CD1c-positive myeloid dendritic cell (primary cell): ENCODE results near the gene MRPL40.

Experiments used
- DNase-seq: peaks from one replicate; pipeline ENCODE4 v3.0.0-alpha.2; 2016; ENCODE audit errors: extremely low spot score

MRPL40 gene

GRCh38 chr22:19461506-19461905, 29.2 kb downstream of the MRPL40 start:
- no peak for DNase-seq

- DNase-seq = no peak
Observed at GRCh38 chr22:19463008-19463407, 30.7 kb downstream of the MRPL40 start.

GRCh38 chr22:19463491-19464469, 31.4 kb downstream of the MRPL40 start:
- no peak for DNase-seq

- no peak for DNase-seq
Observed at GRCh38 chr22:19464546-19464945, 32.2 kb downstream of the MRPL40 start.

- no peak for DNase-seq
Observed at GRCh38 chr22:19464975-19465374, 32.6 kb downstream of the MRPL40 start.

GRCh38 chr22:19466126-19466716, 33.9 kb downstream of the MRPL40 start:
- no peak for DNase-seq

GRCh38 chr22:19466848-19467752, 34.8 kb downstream of the MRPL40 start:
- DNase-seq = no peak

- DNase-seq = no peak
Observed at GRCh38 chr22:19467912-19468311, 35.6 kb downstream of the MRPL40 start.

GRCh38 chr22:19469421-19469820, 37.1 kb downstream of the MRPL40 start:
- DNase-seq = no peak

GRCh38 chr22:19470010-19470409, 37.7 kb downstream of the MRPL40 start:
- no peak for DNase-seq

GRCh38 chr22:19471572-19471971, 39.2 kb downstream of the MRPL40 start:
- DNase-seq = no peak

GRCh38 chr22:19472233-19472632, 39.9 kb downstream of the MRPL40 start:
- no peak for DNase-seq

- no peak for DNase-seq
Observed at GRCh38 chr22:19473578-19473977, 41.2 kb downstream of the MRPL40 start.

- DNase-seq = no peak
Observed at GRCh38 chr22:19476023-19476422, 43.7 kb downstream of the MRPL40 start.

GRCh38 chr22:19477321-19478044, 45.1 kb downstream of the MRPL40 start:
- DNase-seq = peak; percentile 2

GRCh38 chr22:19478045-19478900, 45.9 kb downstream of the MRPL40 start:
- no peak for DNase-seq

- DNase-seq = peak; percentile 79
Observed at GRCh38 chr22:19478901-19479354, 46.6 kb downstream of the MRPL40 start, which contains the start of gene UFD1. TSS of gene UFD1 (minus strand) at chr22:19479193. CDS start at chr22:19479085, 108 bp downstream.

- DNase-seq = peak; percentile 98
Observed at GRCh38 chr22:19479355-19480172, 47.2 kb downstream of the MRPL40 start, which contains the start of gene CDC45. TSS of gene CDC45 (plus strand) at chr22:19479920. CDS start at chr22:19479969, 49 bp downstream.

- no peak for DNase-seq
Observed at GRCh38 chr22:19480173-19480568, 47.8 kb downstream of the MRPL40 start.
